Neural cell (in vitro differentiated cells): Measurements from ENCODE around the gene LEF1. TPM values are rescaled to one million over a fixed set of nuclear protein-coding genes. Genes with fewer than 3 reads are reported as not detected.

Source experiments
- H2AFZ ChIP-seq: fragments of 200-600, 300-800 bp; sonication (generic), shearing (Covaris generic); 2 replicates; pipeline ENCODE4 v1.6.0; 2014; ENCODE audit warnings: low read depth, mild to moderate bottlenecking, antibody characterized with exemption, low read length, moderate library complexity
- H3F3A ChIP-seq: fragments of 200-600 bp; shearing (Covaris generic); 2 replicates; pipeline ENCODE4 v1.6.1; 2016; ENCODE audit warnings: mild to moderate bottlenecking, moderate library complexity, mixed read lengths, antibody characterized with exemption, low read length; ENCODE audit not compliant: insufficient read depth, poor library complexity, severe bottlenecking
- H3K27ac ChIP-seq: fragments of 200-600, 300-800 bp; sonication (generic), shearing (Covaris generic); 2 replicates; pipeline ENCODE4 v1.5.1; 2014; ENCODE audit warnings: mild to moderate bottlenecking, low read length, moderate library complexity
- H3K27me3 ChIP-seq: fragments of 300-800, 200-600 bp; sonication (generic), shearing (Covaris generic); 2 replicates; pipeline ENCODE4 v1.6.0; 2014; ENCODE audit warnings: mild to moderate bottlenecking, low read depth, low read length, moderate library complexity; ENCODE audit not compliant: insufficient read depth
- H3K36me3 ChIP-seq: fragments of 300-800, 200-600 bp; sonication (generic), shearing (Covaris generic); 2 replicates; pipeline ENCODE4 v1.5.1; 2014; ENCODE audit warnings: mild to moderate bottlenecking, antibody characterized with exemption, low read length, moderate library complexity; ENCODE audit not compliant: insufficient read depth
- H3K4me2 ChIP-seq: fragments of 300-800, 200-600 bp; sonication (generic), shearing (Covaris generic); 2 replicates; pipeline ENCODE4 v1.6.0; 2014; ENCODE audit warnings: mild to moderate bottlenecking, low read length
- H3K4me3 ChIP-seq: fragments of 300-800, 200-600 bp; sonication (generic), shearing (Covaris generic); 2 replicates; pipeline ENCODE4 v1.5.1; 2014; ENCODE audit warnings: mild to moderate bottlenecking, low read length, moderate library complexity
- H3K79me2 ChIP-seq: fragments of 200-600 bp; shearing (Covaris generic); replicated peaks from 2 replicates; pipeline ENCODE4 v1.6.0; 2014; ENCODE audit warnings: mild to moderate bottlenecking, low read length, moderate library complexity; ENCODE audit not compliant: insufficient read depth
- H3K9ac ChIP-seq: fragments of 300-800, 200-600 bp; sonication (generic), shearing (Covaris generic); 2 replicates; pipeline ENCODE4 v1.6.1; 2016; ENCODE audit warnings: mild to moderate bottlenecking, low read length, mixed read lengths
- H3K9me2 ChIP-seq: fragments of 200-600 bp; shearing (Covaris generic); 2 replicates; pipeline ENCODE4 v1.6.1; 2016; ENCODE audit warnings: mild to moderate bottlenecking, low read length, mixed read lengths; ENCODE audit not compliant: insufficient read depth
- H3K9me3 ChIP-seq: fragments of 200-600, 300-800 bp; sonication (generic), shearing (Covaris generic); 2 replicates; pipeline ENCODE4 v1.6.1; 2016; ENCODE audit warnings: mild to moderate bottlenecking, mixed run types, low read length, moderate library complexity, mixed read lengths
- H4K20me1 ChIP-seq: fragments of 200-600 bp; shearing (Covaris generic); 2 replicates; pipeline ENCODE4 v1.6.1; 2016; ENCODE audit warnings: mild to moderate bottlenecking, mixed run types; ENCODE audit not compliant: insufficient read depth
- CTCF ChIP-seq: fragments of 450-650 bp; IDR thresholded peaks from 2 replicates; pipeline ENCODE4 v1.5.1; 2014; ENCODE audit warnings: antibody characterized with exemption, mild to moderate bottlenecking, moderate library complexity; ENCODE audit not compliant: poor library complexity, severe bottlenecking
- EP300 ChIP-seq: fragments of 450-650 bp; conservative IDR thresholded peaks from 2 replicates; pipeline ENCODE4 v1.6.1; 2014; ENCODE audit warnings: antibody characterized with exemption, mild to moderate bottlenecking, moderate library complexity; ENCODE audit not compliant: poor library complexity, severe bottlenecking
- EZH2 ChIP-seq: fragments of 200-600, 300-800 bp; shearing (Covaris generic), sonication (generic); IDR thresholded peaks from 2 replicates; pipeline ENCODE4 v1.6.1; 2014; ENCODE audit warnings: antibody characterized with exemption, low read length, borderline replicate concordance, mild to moderate bottlenecking; ENCODE audit not compliant: insufficient read depth, poor library complexity, severe bottlenecking
- MXI1 ChIP-seq: fragments of 450-650 bp; conservative IDR thresholded peaks from 2 replicates; pipeline ENCODE4 v1.6.1; 2014; ENCODE audit warnings: antibody characterized with exemption, mild to moderate bottlenecking; ENCODE audit not compliant: poor library complexity, severe bottlenecking
- POLR2AphosphoS5 ChIP-seq: IDR thresholded peaks from 2 replicates; pipeline ENCODE4 v1.6.1; 2012
- RAD21 ChIP-seq: fragments of 450-650 bp; conservative IDR thresholded peaks from 2 replicates; pipeline ENCODE4 v1.6.1; 2014; ENCODE audit warnings: antibody characterized with exemption, mild to moderate bottlenecking, moderate library complexity
- REST ChIP-seq: IDR thresholded peaks from 2 replicates; pipeline ENCODE4 v1.6.1; 2012; ENCODE audit warnings: borderline replicate concordance
- SMC3 ChIP-seq: fragments of 450-650 bp; conservative IDR thresholded peaks from 2 replicates; pipeline ENCODE4 v1.6.1; 2014; ENCODE audit warnings: antibody characterized with exemption, mild to moderate bottlenecking, moderate library complexity; ENCODE audit not compliant: poor library complexity
- TAF1 ChIP-seq: IDR thresholded peaks from 2 replicates; pipeline ENCODE4 v1.6.1; 2012; ENCODE audit warnings: low read depth
- polyA plus RNA-seq: library from polyadenylated mRNA; depleted of rRNA; stranded (reverse); fragments of >200 nt; gene quantifications from 2 replicates; pipeline ENCODE4 v1.2.3, GENCODE V29; 2014

The LEF1 gene
- polyA plus RNA-seq, 1 donor from 2014 or later: 0.78 TPM

- TF ChIP-seq SMC3 (no peak), EZH2 (no peak)
- no peak overlapping the region for H3K4me2 ChIP-seq
- H3K36me3 ChIP-seq: no peaks in the 10 kb centered on the region
- H3F3A ChIP-seq: no peaks in the 10 kb centered on the region
- no peaks in the 10 kb centered on the region for H3K9me3 ChIP-seq
- H3K79me2 ChIP-seq: no peaks in the 10 kb centered on the region
- H3K27me3 ChIP-seq: no peaks in the 10 kb centered on the region
- no peak overlapping the region for H2AFZ ChIP-seq
- H3K9ac ChIP-seq: no peak overlapping the region
- H3K4me3 ChIP-seq: no peak overlapping the region
- no peaks in the 10 kb centered on the region for H4K20me1 ChIP-seq
- H3K27ac ChIP-seq: no peak overlapping the region
- no peaks in the 10 kb centered on the region for H3K9me2 ChIP-seq
Measured at GRCh38 chr4:108107729-108108382, 60.9 kb downstream of the LEF1 start.

GRCh38 chr4:108107101-108107500, 61.6 kb downstream of the LEF1 start:
- Histone ChIP-seq H3K27ac (no peak overlapping the region), H3K9ac (no peak overlapping the region), H3F3A (no peaks in the 10 kb centered on the region), H4K20me1 (no peaks in the 10 kb centered on the region), H3K9me2 (no peaks in the 10 kb centered on the region), H2AFZ (no peak overlapping the region), H3K9me3 (no peaks in the 10 kb centered on the region), H3K79me2 (no peaks in the 10 kb centered on the region), H3K4me3 (no peak overlapping the region), H3K4me2 (no peak overlapping the region), H3K27me3 (no peaks in the 10 kb centered on the region), H3K36me3 (no peaks in the 10 kb centered on the region)
- TF ChIP-seq CTCF: no peak
- TF ChIP-seq POLR2AphosphoS5: no peak
- no peak for TF ChIP-seq REST
- no peak for TF ChIP-seq MXI1
- TF ChIP-seq EZH2: no peak
- TF ChIP-seq RAD21: no peak
- TF ChIP-seq EP300: no peak
- no peak for TF ChIP-seq TAF1
- no peak for TF ChIP-seq SMC3
